HG03280 (cell line): ENCODE results near the gene ZNF831.

Experiments
- ATAC-seq: cut with Tn5 transposase; IDR thresholded peaks from one replicate; pipeline ENCODE4 v1.9.1; 2021; ENCODE audit warnings: mild to moderate bottlenecking, moderate library complexity; ENCODE audit not compliant: unreplicated experiment

ZNF831 gene

GRCh38 chr20:59240006-59240405 lies 76.4 kb downstream of the ZNF831 start:
- ATAC-seq = no peak

GRCh38 chr20:59242714-59243626 lies 79.3 kb downstream of the ZNF831 start:
- no peak for ATAC-seq

GRCh38 chr20:59246691-59247400 lies 83.2 kb downstream of the ZNF831 start:
- ATAC-seq = no peak

GRCh38 chr20:59247731-59248684 lies 84.4 kb downstream of the ZNF831 start:
- ATAC-seq = no peak

- ATAC-seq = no peak
Measured at GRCh38 chr20:59250293-59250692, 86.7 kb downstream of the ZNF831 start.

GRCh38 chr20:59253325-59253724 lies 89.7 kb downstream of the ZNF831 start:
- ATAC-seq = no peak

GRCh38 chr20:59253779-59254319 lies 90.2 kb downstream of the ZNF831 start:
- no peak for ATAC-seq

- ATAC-seq = no peak
Measured at GRCh38 chr20:59255256-59255655, 91.6 kb downstream of the ZNF831 start.

GRCh38 chr20:59258221-59258621 lies 94.6 kb downstream of the ZNF831 start:
- ATAC-seq = no peak

GRCh38 chr20:59259946-59260345 lies 96.3 kb downstream of the ZNF831 start:
- ATAC-seq = no peak

GRCh38 chr20:59265298-59265697 lies 101.7 kb downstream of the ZNF831 start:
- no peak for ATAC-seq

GRCh38 chr20:59268870-59269269 lies 105.2 kb downstream of the ZNF831 start:
- no peak for ATAC-seq

GRCh38 chr20:59269411-59270025 lies 105.9 kb downstream of the ZNF831 start:
- ATAC-seq = no peak

GRCh38 chr20:59270380-59270779 lies 106.8 kb downstream of the ZNF831 start:
- ATAC-seq = no peak

- no peak for ATAC-seq
Measured at GRCh38 chr20:59273739-59274357, 110.2 kb downstream of the ZNF831 start.

GRCh38 chr20:59276938-59277337 lies 113.3 kb downstream of the ZNF831 start:
- no peak for ATAC-seq

- ATAC-seq = no peak
Measured at GRCh38 chr20:59284470-59284869, 120.8 kb downstream of the ZNF831 start.

- ATAC-seq = no peak
Measured at GRCh38 chr20:59289994-59290393, 126.4 kb downstream of the ZNF831 start.

- ATAC-seq = no peak
Measured at GRCh38 chr20:59291740-59292383, 128.2 kb downstream of the ZNF831 start.
